PFSK-1 (cell line): ENCODE measurements around the gene ZNF284.

ENCODE experiments used
- FOXP2 ChIP-seq: optimal IDR thresholded peaks from 2 replicates; pipeline ENCODE3; 2011; ENCODE audit warnings: borderline replicate concordance, control low read depth, inconsistent platforms; ENCODE audit not compliant: insufficient read depth; ENCODE audit errors: extremely low read length, extremely low read depth
- POLR2AphosphoS5 ChIP-seq: IDR thresholded peaks from 2 replicates; pipeline ENCODE4 v1.6.1; 2012; ENCODE audit warnings: low read depth, mild to moderate bottlenecking, control low read depth, low read length, moderate library complexity
- REST ChIP-seq, 2 experiments: IDR thresholded peaks; 2 replicates each; pipeline versions ENCODE4 v1.6.1 to v1.8.0; 2011 to 2012; ENCODE audit warnings: low read depth in 2 of 2, low read length in 2 of 2, control low read depth in 1 of 2, inconsistent platforms in 1 of 2, mild to moderate bottlenecking in 1 of 2, moderate library complexity in 1 of 2; ENCODE audit not compliant: insufficient read depth in 1 of 2
- SIN3A ChIP-seq: IDR thresholded peaks from 2 replicates; pipeline ENCODE4 v1.6.1; 2012; ENCODE audit warnings: mild to moderate bottlenecking, low read length, moderate library complexity, borderline replicate concordance; ENCODE audit not compliant: insufficient read depth
- TAF1 ChIP-seq: IDR thresholded peaks from 2 replicates; pipeline ENCODE4 v1.6.1; 2012; ENCODE audit warnings: low read length, control low read depth, borderline replicate concordance; ENCODE audit not compliant: insufficient read depth

Gene ZNF284

GRCh38 chr19:44061038-44061437 is 10.9 kb upstream of the ZNF284 start:
- TF ChIP-seq FOXP2: no peak
- TF ChIP-seq SIN3A: no peak
- no peak for TF ChIP-seq POLR2AphosphoS5
- TF ChIP-seq TAF1: no peak
- TF ChIP-seq REST (IDR thresholded peaks at IDR 0.05; ENCODE audit: insufficient read depth in 1 of 2, low read depth in 2 of 2, low read length in 2 of 2): no peak

GRCh38 chr19:44066305-44066704 is 5.7 kb upstream of the ZNF284 start:
- TF ChIP-seq FOXP2 (no peak), TAF1 (no peak), REST (IDR thresholded peaks at IDR 0.05; ENCODE audit: insufficient read depth in 1 of 2, low read depth in 2 of 2, low read length in 2 of 2) (no peak), SIN3A (no peak), POLR2AphosphoS5 (no peak)

DNA sequence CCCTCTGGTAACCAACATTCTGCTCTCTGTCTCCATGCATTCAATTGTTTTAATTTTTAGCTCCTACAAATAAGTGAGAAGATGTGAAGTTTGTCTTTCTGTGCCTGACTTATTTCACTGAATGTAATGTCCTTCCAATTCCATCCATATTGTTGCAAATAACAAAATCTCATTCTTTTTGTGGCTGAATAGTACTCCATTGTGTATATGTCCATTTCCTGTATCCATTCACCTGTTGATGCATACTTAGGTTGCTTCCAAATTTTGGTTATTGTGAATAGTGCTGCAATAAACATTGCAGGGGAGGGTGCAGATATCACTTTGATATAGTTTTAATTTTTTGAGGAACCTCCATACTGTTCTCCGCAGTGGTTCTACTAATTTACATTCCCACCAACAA is 2.5 kb upstream of the ZNF284 start:
- no peak for TF ChIP-seq POLR2AphosphoS5
- no peak for TF ChIP-seq FOXP2
- no peak for TF ChIP-seq TAF1
- TF ChIP-seq REST (IDR thresholded peaks at IDR 0.05; ENCODE audit: insufficient read depth in 1 of 2, low read depth in 2 of 2, low read length in 2 of 2): no peak
- TF ChIP-seq SIN3A: no peak

GRCh38 chr19:44072543-44073401 is 813 bp downstream of the ZNF284 start:
- TF ChIP-seq POLR2AphosphoS5 (no peak), FOXP2 (no peak), REST (IDR thresholded peaks at IDR 0.05; ENCODE audit: insufficient read depth in 1 of 2, low read depth in 2 of 2, low read length in 2 of 2) (no peak), SIN3A (no peak), TAF1 (no peak)
